Measurements from ENCODE around the gene APOL1. TPM values are rescaled to one million over a fixed set of nuclear protein-coding genes. Genes with fewer than 3 reads are reported as not detected.
"Not testable (repeated sequence)": the region's sequence is repeated elsewhere in the genome, so short reads cannot be mapped to it uniquely, and the experiment has no call there.

Gene APOL1
- total RNA-seq, 1 experiment from 2014 or later, result 4.6 TPM

GRCh38 chr22:36244522-36245391 lies 8.2 kb upstream of the APOL1 start:
- DNase-seq (ENCODE audit: low read depth), result no peak

- no peak for DNase-seq (ENCODE audit: low read depth)
Observed at GRCh38 chr22:36245805-36246356, 7.1 kb upstream of the APOL1 start.

- no peak for DNase-seq (ENCODE audit: low read depth)
Observed at GRCh38 chr22:36246718-36247117, 6.2 kb upstream of the APOL1 start.

GRCh38 chr22:36247955-36248354 lies 5.0 kb upstream of the APOL1 start:
- DNase-seq (ENCODE audit: low read depth), result no peak

GRCh38 chr22:36249160-36249559 lies 3.8 kb upstream of the APOL1 start:
- no peak for DNase-seq (ENCODE audit: low read depth)

GRCh38 chr22:36250292-36250960 lies 2.5 kb upstream of the APOL1 start:
- not testable (repeated sequence) for DNase-seq (ENCODE audit: low read depth)

- not testable (repeated sequence) for DNase-seq (ENCODE audit: low read depth)
Observed at GRCh38 chr22:36251979-36252608, 839 bp upstream of the APOL1 start.

- no peak for DNase-seq (ENCODE audit: low read depth)
Observed at GRCh38 chr22:36253523-36254490, 874 bp downstream of the APOL1 start.

GRCh38 chr22:36255572-36255971 lies 2.6 kb downstream of the APOL1 start:
- DNase-seq (ENCODE audit: low read depth), result not testable (repeated sequence)

GRCh38 chr22:36256478-36256877 lies 3.5 kb downstream of the APOL1 start:
- DNase-seq (ENCODE audit: low read depth), result no peak

- no peak for DNase-seq (ENCODE audit: low read depth)
Observed at GRCh38 chr22:36257308-36257707, 4.4 kb downstream of the APOL1 start.

GRCh38 chr22:36257948-36258670 lies 5.2 kb downstream of the APOL1 start:
- no peak for DNase-seq (ENCODE audit: low read depth)

GRCh38 chr22:36258701-36259614 lies 6.0 kb downstream of the APOL1 start:
- no peak for DNase-seq (ENCODE audit: low read depth)

- no peak for DNase-seq (ENCODE audit: low read depth)
Observed at GRCh38 chr22:36259615-36260300, 6.8 kb downstream of the APOL1 start.

GRCh38 chr22:36261675-36262074 lies 8.7 kb downstream of the APOL1 start:
- DNase-seq (ENCODE audit: low read depth), result not testable (repeated sequence)

- not testable (repeated sequence) for DNase-seq (ENCODE audit: low read depth)
Observed at GRCh38 chr22:36262307-36262706, 9.4 kb downstream of the APOL1 start.

- not testable (repeated sequence) for DNase-seq (ENCODE audit: low read depth)
Observed at GRCh38 chr22:36263216-36263673, 10.3 kb downstream of the APOL1 start.
